ENCODE data around the gene TLE5.
A peak's percentile ranks its signal among the peaks of the same experiment; 100 is the strongest.
"Not testable (repeated sequence)": the region's sequence is repeated elsewhere in the genome, so short reads cannot be mapped to it uniquely, and the experiment has no call there.

TLE5 gene

DNA sequence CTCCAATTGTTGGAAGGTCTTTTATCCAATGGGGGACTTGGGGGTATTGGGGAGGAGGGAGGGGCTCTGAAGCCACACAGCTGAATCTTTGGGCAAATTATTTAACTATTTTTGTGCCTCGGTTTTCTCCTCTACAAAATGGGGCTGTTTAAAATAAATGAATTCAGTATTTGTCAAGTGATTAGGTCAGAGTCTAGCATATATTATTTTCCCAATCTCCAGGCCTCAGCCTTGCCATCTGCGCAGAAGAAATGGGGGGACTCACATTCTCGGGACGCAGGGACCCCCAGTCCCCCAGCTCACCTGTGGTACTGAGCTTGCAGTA, 1.5 kb downstream of the TLE5 start:
- DNase-seq: no peak

- DNase-seq: no peak
Measured at GRCh38 chr19:3059653-3060052, 2.6 kb downstream of the TLE5 start.

GRCh38 chr19:3058821-3059314, 3.4 kb downstream of the TLE5 start:
- no peak for DNase-seq

- DNase-seq: no peak
Measured at GRCh38 chr19:3058009-3058820, 4.1 kb downstream of the TLE5 start.

DNA sequence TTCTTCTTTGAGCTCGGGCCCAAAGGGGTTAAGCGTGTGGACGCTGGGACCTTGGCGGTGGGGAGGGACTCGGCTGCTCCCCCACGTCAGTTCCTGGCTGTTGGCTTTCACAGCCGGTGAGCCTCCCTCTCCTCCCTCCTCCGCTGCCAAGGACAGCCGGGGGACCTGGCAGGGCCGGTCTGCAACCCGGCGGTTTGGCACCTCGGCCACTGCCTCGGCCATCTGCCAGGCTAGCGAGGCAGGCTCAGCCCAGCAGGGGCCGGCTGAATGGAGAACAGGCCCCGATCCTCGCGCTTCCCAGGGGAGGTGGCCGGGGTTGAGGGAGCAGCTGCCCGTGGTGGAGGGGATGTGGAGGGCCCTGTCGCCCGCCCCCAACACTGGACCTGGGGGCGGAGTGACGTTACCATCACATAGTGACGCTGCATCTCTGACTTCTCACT, 5.0 kb downstream of the TLE5 start:
- no peak for DNase-seq

DNA sequence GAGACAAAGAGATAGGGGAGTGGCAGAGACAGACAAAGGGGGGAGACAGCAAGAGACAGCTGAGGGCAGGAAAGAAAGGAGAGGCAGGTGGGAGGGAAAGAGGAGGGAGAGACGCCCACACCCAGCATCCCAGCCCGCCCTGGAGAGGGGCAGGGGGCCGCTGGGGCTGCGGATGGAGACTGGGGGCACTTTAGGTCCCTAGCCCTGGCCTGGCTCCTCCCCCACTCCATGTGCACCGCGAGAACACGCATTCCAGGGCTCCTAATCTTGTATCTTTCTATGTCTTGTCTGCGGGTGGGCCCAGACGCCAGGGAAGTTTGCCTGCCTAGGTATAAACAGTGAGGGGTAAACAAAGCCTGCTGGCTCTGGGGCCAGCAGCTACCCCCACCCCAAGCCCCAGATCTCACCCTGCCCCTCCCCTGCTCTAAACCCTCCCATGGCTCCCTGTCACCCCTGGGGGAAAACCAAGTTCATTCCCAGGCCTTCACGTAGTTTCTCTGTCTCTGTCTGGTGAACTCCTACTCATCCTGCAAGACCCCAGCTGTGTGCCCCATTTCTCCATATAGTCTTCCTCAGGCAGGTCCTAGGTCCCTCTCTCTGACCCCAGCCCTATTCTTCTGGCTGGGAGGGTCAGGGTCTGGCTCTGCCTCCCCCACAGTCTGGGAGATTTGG, 5.7 kb downstream of the TLE5 start:
- no peak for DNase-seq

GRCh38 chr19:3055741-3056416, 6.4 kb downstream of the TLE5 start:
- no peak for DNase-seq

DNA sequence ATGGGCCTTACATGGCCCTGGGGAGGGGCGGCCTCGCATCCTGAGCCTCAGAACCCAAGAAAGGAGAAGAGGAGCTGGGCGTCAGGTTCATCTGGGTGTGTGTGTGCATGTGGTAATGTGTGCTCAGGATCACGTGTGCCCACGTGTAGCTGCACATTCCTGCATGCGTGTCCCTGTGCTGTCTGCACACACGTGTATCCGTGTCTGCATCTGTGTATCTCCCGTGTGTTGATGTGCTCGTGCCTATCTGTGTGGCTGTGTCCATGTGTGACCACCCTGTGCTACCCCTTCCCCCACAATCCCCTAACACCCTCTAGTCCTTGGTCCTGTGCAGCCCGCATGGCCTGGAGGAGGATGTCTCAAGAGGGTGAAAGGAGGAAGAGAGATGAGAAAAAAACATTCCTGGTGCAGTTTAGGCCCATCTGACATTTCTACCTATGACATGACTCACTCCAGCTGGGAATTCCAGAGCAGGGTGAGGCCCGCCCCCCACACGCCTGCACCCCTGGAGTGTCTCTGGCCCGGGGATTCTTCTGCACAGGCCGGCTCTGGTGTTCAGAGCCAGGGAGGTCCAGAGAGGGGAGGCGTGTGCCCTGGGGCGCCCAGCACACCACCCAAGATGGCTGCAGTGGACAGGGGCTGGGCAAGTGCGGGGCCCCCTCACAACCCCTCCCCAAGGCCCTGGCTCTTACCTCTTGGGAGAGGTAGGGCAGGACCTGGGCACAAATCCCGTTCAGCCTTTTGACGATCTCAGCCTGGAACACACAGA, 7.1 kb downstream of the TLE5 start:
- DNase-seq: no peak

GRCh38 chr19:3054265-3054971, 7.9 kb downstream of the TLE5 start:
- DNase-seq: no peak

GRCh38 chr19:3053780-3054179, 8.5 kb downstream of the TLE5 start:
- DNase-seq: no peak

DNA sequence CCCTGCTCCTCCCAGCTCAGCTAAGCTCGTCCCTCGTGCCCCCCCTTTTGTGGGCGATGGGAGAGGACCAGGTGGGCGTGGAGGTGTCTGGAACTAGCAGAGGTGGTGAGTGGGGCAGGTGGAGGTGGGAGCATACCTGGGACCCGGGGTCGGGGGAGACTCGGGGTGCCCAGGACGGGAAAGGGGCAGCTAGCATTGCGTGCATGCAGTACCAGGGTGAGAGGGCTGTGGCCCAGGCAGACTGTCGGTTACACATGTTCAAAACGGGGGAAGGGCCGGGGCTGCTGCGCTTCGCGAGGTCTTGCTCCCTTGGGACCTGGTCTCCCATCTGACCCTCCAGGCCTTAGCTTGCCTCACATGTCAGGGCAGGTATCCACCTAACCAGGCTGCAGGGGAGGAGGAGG, 9.1 kb downstream of the TLE5 start:
- DNase-seq: no peak

DNA sequence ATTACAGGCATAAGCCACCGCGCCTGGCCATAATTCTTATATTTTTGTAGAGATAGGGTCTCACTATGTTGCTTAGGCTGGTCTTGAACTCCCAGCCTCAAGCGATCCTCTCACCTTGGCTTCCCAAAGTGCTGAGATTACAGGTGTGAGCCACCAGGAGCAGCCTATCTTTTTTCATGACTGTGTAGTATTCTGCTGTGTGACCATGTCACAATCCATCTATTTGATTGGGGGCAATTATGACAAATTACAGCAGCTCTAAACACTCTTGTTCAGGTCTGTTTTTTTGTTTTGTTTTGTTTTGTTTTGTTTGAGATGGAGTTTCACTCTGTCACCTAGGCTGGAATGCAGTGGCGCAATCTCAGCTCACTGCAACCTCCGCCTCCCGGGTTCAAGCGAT, 12.3 kb downstream of the TLE5 start:
- DNase-seq: not testable (repeated sequence)

- DNase-seq: no peak
Measured at GRCh38 chr19:3049089-3049488, 13.2 kb downstream of the TLE5 start.

GRCh38 chr19:3048190-3048533, 14.1 kb downstream of the TLE5 start:
- no peak for DNase-seq

DNA sequence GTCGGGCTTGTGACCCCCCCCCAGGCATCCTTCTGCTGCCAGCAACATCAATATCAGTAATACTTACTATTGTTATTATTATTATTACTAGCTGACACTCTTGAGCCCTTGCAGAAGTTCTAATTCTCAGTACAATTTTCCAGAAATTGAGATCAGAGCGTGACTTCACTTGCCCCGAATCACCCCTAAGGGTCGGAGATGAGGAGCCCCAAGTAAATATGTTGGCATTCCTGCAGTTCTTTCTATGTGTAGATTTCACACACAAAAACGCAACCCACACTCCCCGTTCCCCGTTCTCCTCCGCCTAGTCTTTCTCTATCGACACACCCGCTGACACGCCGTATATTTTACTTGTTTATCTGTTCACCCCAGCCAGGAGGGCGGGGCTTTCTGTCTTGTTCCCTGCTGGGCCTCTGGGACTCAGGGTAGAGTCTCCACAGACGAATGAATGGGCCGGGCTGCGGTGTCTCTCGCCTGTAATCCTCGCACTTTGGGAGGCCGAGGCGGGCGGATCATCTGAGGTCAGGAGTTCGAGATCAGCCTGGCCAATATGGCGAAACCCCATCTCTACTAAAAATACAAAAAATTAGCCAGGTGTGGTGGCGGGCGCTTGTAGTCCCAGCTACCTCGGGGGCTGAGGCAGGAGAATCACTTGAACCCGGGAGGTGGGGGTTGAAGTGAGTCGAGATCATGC, 14.7 kb downstream of the TLE5 start:
- DNase-seq: peak; percentile 54

GRCh38 chr19:3046698-3047495, 15.4 kb downstream of the TLE5 start:
- DNase-seq: no peak

- DNase-seq: no peak
Measured at GRCh38 chr19:3045885-3046697, 16.2 kb downstream of the TLE5 start.

DNA sequence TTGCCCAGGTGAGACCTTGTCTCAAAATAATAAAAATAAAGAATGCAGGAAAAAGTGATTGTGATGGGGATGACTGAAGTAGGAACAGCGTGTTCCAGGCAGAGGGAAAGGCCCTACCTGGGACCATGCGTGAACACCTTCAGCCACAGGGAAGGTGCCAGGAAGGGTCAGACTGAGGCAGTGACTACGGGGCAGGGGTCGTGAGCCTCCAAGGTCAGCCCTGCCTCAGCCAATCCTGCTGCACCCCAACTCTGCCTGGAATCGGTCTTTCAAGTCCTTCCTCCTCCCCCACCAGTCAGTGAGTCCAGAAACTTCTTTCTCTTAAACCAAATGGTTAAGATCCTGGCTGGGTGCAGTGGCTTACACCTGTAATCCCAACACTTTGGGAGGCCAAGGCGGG, 17.1 kb downstream of the TLE5 start:
- no peak for DNase-seq

GRCh38 chr19:3042621-3043267, 19.6 kb downstream of the TLE5 start:
- no peak for DNase-seq

Measured in stimulated activated CD4-positive, alpha-beta T cell treated with anti-CD3 and anti-CD28 coated beads, Interleukin-12 subunit alpha, Interleukin-12 subunit beta, amount 100 ng/mL, for 4 hours (primary cell).